ENCODE data around the gene RNF169. TPM values are rescaled to one million over a fixed set of nuclear protein-coding genes. Genes with fewer than 3 reads are reported as not detected.

RNF169 gene
- total and polyA plus RNA-seq, 2 of the 8 experiments (the other 6 are each of a cell fraction or from before 2014, with no cell fraction given): 3.6 to 12.5 TPM

GRCh38 chr11:74734559-74734925 is 14.1 kb upstream of the RNF169 start:
- FAIRE-seq (no peak), DNase-seq (ENCODE audit: low read depth in 1 of 2, low spot score in 2 of 2) (no peak)
- no peak overlapping the region for H3K4ac ChIP-seq (replicated peaks; ENCODE audit: insufficient read length, low read depth, low read length)
- H2BK120ac ChIP-seq (replicated peaks; ENCODE audit: low read depth, low read length): no peak overlapping the region
- H3K27ac ChIP-seq (ENCODE audit: low read depth, low read length): no peak overlapping the region
- peaks cover 12% of the 10 kb centered on the region; the same call in 1 of the 2 replicates for H3K23me2 ChIP-seq (ENCODE audit: low read depth, low read length)
- H3K36me3 ChIP-seq (ENCODE audit: control insufficient read depth in 2 of 4, insufficient read depth in 4 of 4, low read length in 3 of 4): no peaks in the 10 kb centered on the region
- no peak overlapping the region for H2AK5ac ChIP-seq (ENCODE audit: low read depth, low read length)
- H3K79me1 ChIP-seq (ENCODE audit: low read depth, low read length): no peaks in the 10 kb centered on the region
- peaks cover 26 to 34% (median 34%) of the 10 kb centered on the region in 4 experiments for H3K27me3 ChIP-seq (replicated peaks in 1 of 4; ENCODE audit: control insufficient read depth in 3 of 4, extremely low read depth in 1 of 4, insufficient read depth in 3 of 4, low read length in 3 of 4)
- no peak overlapping the region for H3K4me2 ChIP-seq (ENCODE audit: insufficient read depth in 1 of 2, low read depth in 2 of 2, low read length in 2 of 2)
- H3K56ac ChIP-seq (replicated peaks; ENCODE audit: insufficient read length, low read depth, low read length): no peak overlapping the region
- ChIA-PET CTCF (ENCODE audit: partially characterized antibody) (interaction anchor here (0.7 to 2.3 kb wide), 3 partner anchors 24 to 33 kb away, joined by 3 to 14 read pairs (median 3); no protein-coding TSS in a partner anchor), POLR2A (ENCODE audit: partially characterized antibody) (interaction anchor here (1.7 kb wide), 1 partner anchor 15 kb away, joined by 8 read pairs; the partner anchor contains the start of gene RNF169)
- no peak overlapping the region for H3K18ac ChIP-seq (ENCODE audit: extremely low read depth, low read length)
- no peak overlapping the region for H3K4me3 ChIP-seq (ENCODE audit: extremely low read depth in 1 of 4, insufficient read depth in 2 of 4, low read depth in 3 of 4, low read length in 4 of 4)
- H4K5ac ChIP-seq (ENCODE audit: insufficient read length, low read depth, low read length): no peak overlapping the region
- peaks cover 0 to 8% (median 0%) of the 10 kb centered on the region in 4 experiments; a peak in 3 of 7 replicates for H3K4me1 ChIP-seq (replicated peaks in 1 of 4; ENCODE audit: control insufficient read depth in 3 of 4, insufficient read depth in 4 of 4, low read length in 3 of 4)
- H4K8ac ChIP-seq (ENCODE audit: extremely low read depth, insufficient read depth, low read length): no peak overlapping the region
- H2BK15ac ChIP-seq (ENCODE audit: low read length): no peak overlapping the region
- no peak overlapping the region for H4K91ac ChIP-seq (replicated peaks; ENCODE audit: insufficient read length, low read length)
- no peaks in the 10 kb centered on the region for H3K79me2 ChIP-seq (ENCODE audit: control insufficient read depth in 1 of 2, insufficient read depth in 2 of 2, low read length in 2 of 2)
- H2BK12ac ChIP-seq (ENCODE audit: low read depth, low read length): no peak overlapping the region
- H2BK5ac ChIP-seq (ENCODE audit: low read depth, low read length): no peak overlapping the region
- no peaks in the 10 kb centered on the region for H4K20me1 ChIP-seq (replicated peaks in 1 of 2; ENCODE audit: control insufficient read depth in 1 of 2, insufficient read depth in 2 of 2, low read length in 2 of 2)
- 71% methylated on average over 1 of the region's 1 CpG; no CpG with 5 or more reads in 1 of the 2 experiments for WGBS, 2 experiments (ENCODE audit: extremely low coverage in 1 of 2, insufficient coverage in 1 of 2, insufficient read length in 1 of 2, insufficient replicate concordance in 2 of 2, low coverage in 1 of 2, low lambda C conversion rate in 2 of 2, missing lambda C conversion rate in 1 of 2)
- H3K9ac ChIP-seq (replicated peaks in 1 of 4; ENCODE audit: extremely low read depth in 1 of 4, low read depth in 3 of 4, low read length in 3 of 4): no peak overlapping the region
- no peaks in the 10 kb centered on the region for H3K9me3 ChIP-seq (ENCODE audit: insufficient read depth in 2 of 2, low read depth in 1 of 2, low read length in 1 of 2)
- no peak overlapping the region for H3K23ac ChIP-seq (ENCODE audit: insufficient read length)
- H2AFZ ChIP-seq (ENCODE audit: low read length): no peak overlapping the region
- H2BK20ac ChIP-seq (ENCODE audit: low read length): no peak overlapping the region
- H3K14ac ChIP-seq (ENCODE audit: insufficient read length): no peak overlapping the region
- TF ChIP-seq CHD2 (IDR thresholded peaks at IDR 0.05; ENCODE audit: low read length) (no peak), NRF1 (IDR thresholded peaks at IDR 0.05; ENCODE audit: low read depth, low read length) (no peak), KDM4A (IDR thresholded peaks at IDR 0.05; ENCODE audit: low read depth, low read length, severe bottlenecking) (no peak), CBX8 (IDR thresholded peaks at IDR 0.05; ENCODE audit: borderline replicate concordance, low read depth, low read length) (no peak), EZH2 (IDR thresholded peaks at IDR 0.05; ENCODE audit: low read depth, low read length, severe bottlenecking) (no peak), JUND (IDR thresholded peaks at IDR 0.05; ENCODE audit: low read length) (no peak), SIX5 (IDR thresholded peaks at IDR 0.05; ENCODE audit: low read depth, low read length) (no peak), CHD1 (IDR thresholded peaks at IDR 0.05; ENCODE audit: low read depth, low read length) (no peak), E2F6 (IDR thresholded peaks at IDR 0.05) (no peak)

All from H1 (cell line).